Spleen (tissue), 11 donors: ENCODE measurements around the gene TP53TG5. TPM values are rescaled to one million over a fixed set of nuclear protein-coding genes. Genes with fewer than 3 reads are reported as not detected.

ENCODE experiments used
- DNase-seq: peaks from one replicate; pipeline ENCODE4 v3.0.0-alpha.2; 2020
- H3K27ac ChIP-seq, 8 donors: fragments of 200-600 bp; sonication (generic) in 7 of 8; 1 replicate in 4 of 8; 2 replicates in 4 of 8; pipeline versions ENCODE4 v1.5.0 to v1.8.0; 2016 to 2021; ENCODE audit warnings: inconsistent platforms in 4 of 8, mild to moderate bottlenecking in 4 of 8, moderate library complexity in 1 of 8
- H3K27me3 ChIP-seq, 7 donors: fragments of 200-600 bp; sonication (generic) in 6 of 7; replicated peaks in 1 of 7; 1 replicate in 4 of 7; 2 replicates in 3 of 7; pipeline versions ENCODE4 v1.5.0 to v1.8.0; 2016 to 2021; ENCODE audit warnings: inconsistent platforms in 3 of 7, mild to moderate bottlenecking in 1 of 7
- H3K36me3 ChIP-seq, 6 donors: fragments of 200-600 bp; sonication (generic) in 5 of 6; 1 replicate in 4 of 6; 2 replicates in 2 of 6; pipeline versions ENCODE4 v1.5.0 to v1.8.0; 2016 to 2021; ENCODE audit warnings: inconsistent platforms in 2 of 6
- H3K4me1 ChIP-seq, 6 donors: fragments of 200-600 bp; sonication (generic) in 5 of 6; 1 replicate in 3 of 6; 2 replicates in 3 of 6; pipeline versions ENCODE4 v1.5.0 to v1.8.0; 2016 to 2021; ENCODE audit warnings: inconsistent platforms in 3 of 6
- H3K4me3 ChIP-seq, 8 donors: fragments of 200-600 bp; sonication (generic) in 7 of 8; 1 replicate in 4 of 8; 2 replicates in 4 of 8; pipeline versions ENCODE4 v1.5.0 to v1.8.0; 2016 to 2021; ENCODE audit warnings: inconsistent platforms in 4 of 8, mild to moderate bottlenecking in 4 of 8, moderate library complexity in 2 of 8
- H3K9me3 ChIP-seq, 8 donors: fragments of 200-600 bp; sonication (generic) in 7 of 8; 1 replicate in 4 of 8; 2 replicates in 4 of 8; pipeline versions ENCODE4 v1.5.0 to v1.8.0; 2016 to 2021; ENCODE audit warnings: inconsistent platforms in 4 of 8
- POLR2A ChIP-seq, 3 donors: fragments of 450-650 bp; IDR thresholded peaks; one replicate each; pipeline ENCODE4 v1.5.1; 2017; ENCODE audit warnings: antibody characterized with exemption in 3 of 3, mild to moderate bottlenecking in 1 of 3
- POLR2AphosphoS5 ChIP-seq, 3 donors: sonication (generic); formaldehyde crosslinking; IDR thresholded peaks; one replicate each; pipeline ENCODE4 v1.5.1; 2017; ENCODE audit warnings: antibody characterized with exemption in 3 of 3
- WGBS, 5 donors: extraction: QIAGEN DNeasy Blood & Tissue Kit in 3 of 5; methylation state at CpG; one replicate each; pipeline versions ENCODE4 v1.1.5 to v1.1.7; 2013 to 2018; 5-methylcytosine and 5-hydroxymethylcytosine counted together
- intact Hi-C: fragments of 100-400 bp; cut with DNase I; formaldehyde crosslinking; loops from one replicate; pipeline ENCODE4 v1.15.0; 2023; ENCODE audit warnings: low total_unique reads
- polyA plus RNA-seq, 3 donors: library from polyadenylated mRNA; stranded (reverse); fragments of 200-250 nt; gene quantifications; one replicate each; pipeline ENCODE4 v1.2.1, GENCODE V29; 2013
- total RNA-seq, 7 donors: library from RNA; depleted of rRNA in 3 of 7; stranded (reverse); fragments of >200 nt in 3 of 7; fragmentation: NEBNext Ultra II Directional in 4 of 7; extraction: Animal tissue kit (Norgen Biotek cat#: 25700) in 4 of 7; gene quantifications; one replicate each; pipeline versions ENCODE4 v1.1.0 to v1.2.1, GENCODE V29; 2016 to 2021
- TF ChIP-seq, protein P1 (sequence below), 11 experiments: fragments of 200-600 bp in 7 of 11; fragments of 450-650 bp in 4 of 11; sonication (generic) in 4 of 11; IDR thresholded peaks in 8 of 11; conservative IDR thresholded peaks in 3 of 11; 1 replicate in 7 of 11; 2 replicates in 4 of 11; pipeline versions ENCODE4 v1.4.0 to v1.8.0; 2016 to 2021; ENCODE audit warnings: antibody characterized with exemption in 11 of 11, inconsistent platforms in 4 of 11, mild to moderate bottlenecking in 1 of 11
- donor health status: healthy with polysubstance abuse.
- donor health status: DM: no; HTN: no; CAD: no; lungs with moderate emphysema.
- donor health status: DM: no; HTN: no; CAD: no.
- donor health status: Bipolar disorder and iron deficiency.
- donor health status: healthy.
- donor health status: DM: no; HTN: no; CAD: no.
- donor health status: DM: yes; HTN: yes; CAD: no.

TP53TG5 gene
- total and polyA plus RNA-seq, 10 donors: 0.08 to 0.66 (median 0.60) TPM; not detected in 7

- intact Hi-C loops: no loop called here
- Histone ChIP-seq H3K36me3 (peaks cover 0 to 14% (median 0%) of the 10 kb centered on the region in 6 donors), H3K4me3 (no peak overlapping the region), H3K4me1 (peaks cover 0 to 6% (median 0%) of the 10 kb centered on the region in 6 donors), H3K27ac (no peak overlapping the region), H3K9me3 (peaks cover 0 to 7% (median 2%) of the 10 kb centered on the region in 8 donors), H3K27me3 (no peaks in the 10 kb centered on the region)
- DNase-seq: no peak
- 79 to 91% (median 82%) methylated on average over 10 to 21 of the region's 21 CpGs for WGBS, 5 donors
- TF ChIP-seq POLR2A (IDR thresholded peaks at IDR 0.05) (no peak), POLR2AphosphoS5 (IDR thresholded peaks at IDR 0.05) (no peak)
- TF ChIP-seq, protein P1, sequence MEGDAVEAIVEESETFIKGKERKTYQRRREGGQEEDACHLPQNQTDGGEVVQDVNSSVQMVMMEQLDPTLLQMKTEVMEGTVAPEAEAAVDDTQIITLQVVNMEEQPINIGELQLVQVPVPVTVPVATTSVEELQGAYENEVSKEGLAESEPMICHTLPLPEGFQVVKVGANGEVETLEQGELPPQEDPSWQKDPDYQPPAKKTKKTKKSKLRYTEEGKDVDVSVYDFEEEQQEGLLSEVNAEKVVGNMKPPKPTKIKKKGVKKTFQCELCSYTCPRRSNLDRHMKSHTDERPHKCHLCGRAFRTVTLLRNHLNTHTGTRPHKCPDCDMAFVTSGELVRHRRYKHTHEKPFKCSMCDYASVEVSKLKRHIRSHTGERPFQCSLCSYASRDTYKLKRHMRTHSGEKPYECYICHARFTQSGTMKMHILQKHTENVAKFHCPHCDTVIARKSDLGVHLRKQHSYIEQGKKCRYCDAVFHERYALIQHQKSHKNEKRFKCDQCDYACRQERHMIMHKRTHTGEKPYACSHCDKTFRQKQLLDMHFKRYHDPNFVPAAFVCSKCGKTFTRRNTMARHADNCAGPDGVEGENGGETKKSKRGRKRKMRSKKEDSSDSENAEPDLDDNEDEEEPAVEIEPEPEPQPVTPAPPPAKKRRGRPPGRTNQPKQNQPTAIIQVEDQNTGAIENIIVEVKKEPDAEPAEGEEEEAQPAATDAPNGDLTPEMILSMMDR (IDR thresholded peaks at IDR 0.05 in 8 of 11, conservative IDR thresholded peaks at IDR 0.05 in 3 of 11): no peak
Observed at GRCh38 chr20:45394221-45395113, 16.3 kb upstream of the TP53TG5 start.

DNA sequence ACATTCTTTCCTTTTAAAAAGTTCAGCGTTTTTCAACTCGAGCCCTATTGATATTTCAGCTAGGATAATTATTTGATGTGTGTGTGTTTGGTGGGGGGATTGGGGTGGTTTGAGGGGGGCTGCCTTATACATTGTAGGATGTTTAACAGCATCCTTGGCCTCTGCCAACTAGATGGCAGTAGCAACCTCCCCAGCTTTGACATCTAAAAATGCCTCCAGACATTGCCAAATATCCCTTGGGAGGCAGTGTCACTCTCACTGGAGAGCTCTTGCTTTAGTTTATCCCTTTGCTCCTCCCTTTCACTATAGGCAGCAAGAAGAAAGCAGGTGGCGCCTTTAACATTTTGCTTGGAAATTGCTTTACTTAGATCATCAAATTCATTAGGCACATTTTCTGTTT is 14.6 kb upstream of the TP53TG5 start:
- no peak overlapping the region for H3K4me3 ChIP-seq
- H3K27ac ChIP-seq: no peak overlapping the region
- peaks cover 0 to 6% (median 0%) of the 10 kb centered on the region in 6 donors for H3K4me1 ChIP-seq
- no peaks in the 10 kb centered on the region for H3K27me3 ChIP-seq
- no peak for TF ChIP-seq POLR2A (IDR thresholded peaks at IDR 0.05)
- TF ChIP-seq POLR2AphosphoS5 (IDR thresholded peaks at IDR 0.05): no peak
- TF ChIP-seq, protein P1 (IDR thresholded peaks at IDR 0.05 in 8 of 11, conservative IDR thresholded peaks at IDR 0.05 in 3 of 11): no peak
- WGBS, 5 donors: 86 to 95% (median 92%) methylated on average over 3 of the region's 3 CpGs
- H3K36me3 ChIP-seq: peaks cover 0 to 14% (median 0%) of the 10 kb centered on the region in 6 donors
- intact Hi-C loops: no loop called here
- peaks cover 0 to 3% (median under 1%) of the 10 kb centered on the region in 8 donors for H3K9me3 ChIP-seq
- DNase-seq: no peak

GRCh38 chr20:45391559-45391958 is 13.4 kb upstream of the TP53TG5 start:
- Histone ChIP-seq H3K4me1 (peaks cover 0 to 6% (median 0%) of the 10 kb centered on the region in 6 donors), H3K4me3 (no peak overlapping the region), H3K27ac (no peak overlapping the region), H3K27me3 (no peaks in the 10 kb centered on the region), H3K36me3 (peaks cover 0 to 14% (median 0%) of the 10 kb centered on the region in 6 donors), H3K9me3 (peaks cover 0 to 10% (median 3%) of the 10 kb centered on the region in 8 donors)
- TF ChIP-seq, protein P1 (IDR thresholded peaks at IDR 0.05 in 8 of 11, conservative IDR thresholded peaks at IDR 0.05 in 3 of 11): no peak
- TF ChIP-seq POLR2A (IDR thresholded peaks at IDR 0.05): no peak
- TF ChIP-seq POLR2AphosphoS5 (IDR thresholded peaks at IDR 0.05): no peak
- 74 to 83% (median 77%) methylated on average over 2 of the region's 2 CpGs for WGBS, 5 donors
- intact Hi-C loops: no loop called here
- DNase-seq: no peak

DNA sequence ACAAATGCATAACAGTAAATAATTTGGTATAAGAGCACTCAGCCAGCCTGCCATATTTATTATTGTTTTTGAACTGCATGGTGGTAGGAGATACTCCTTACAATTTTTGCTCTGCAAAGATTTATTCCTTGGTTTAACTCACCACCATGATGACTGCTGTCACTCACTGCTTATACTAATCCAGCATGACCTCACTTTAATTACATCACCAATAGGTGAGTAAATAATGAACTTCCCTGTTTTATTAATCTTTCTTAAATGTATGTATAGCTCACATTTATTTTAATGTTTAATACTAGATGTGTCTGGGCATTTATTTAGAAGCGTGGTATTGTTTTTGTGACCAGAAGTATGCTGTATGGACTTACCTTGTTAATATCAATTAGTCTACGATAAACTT is 12.8 kb upstream of the TP53TG5 start:
- 83 to 89% (median 88%) methylated on average over 2 of the region's 2 CpGs for WGBS, 5 donors
- no peak overlapping the region for H3K4me3 ChIP-seq
- no peak overlapping the region for H3K27ac ChIP-seq
- no peak for DNase-seq
- intact Hi-C loops: no loop called here
- H3K9me3 ChIP-seq: peaks cover 0 to 10% (median 3%) of the 10 kb centered on the region in 8 donors
- no peak for TF ChIP-seq POLR2AphosphoS5 (IDR thresholded peaks at IDR 0.05)
- TF ChIP-seq, protein P1 (IDR thresholded peaks at IDR 0.05 in 8 of 11, conservative IDR thresholded peaks at IDR 0.05 in 3 of 11): no peak
- TF ChIP-seq POLR2A (IDR thresholded peaks at IDR 0.05): no peak
- H3K36me3 ChIP-seq: peaks cover 0 to 14% (median 0%) of the 10 kb centered on the region in 6 donors
- H3K4me1 ChIP-seq: peaks cover 0 to 6% (median 0%) of the 10 kb centered on the region in 6 donors
- no peaks in the 10 kb centered on the region for H3K27me3 ChIP-seq
